IMR-90 (cell line): ENCODE results near the gene WNT3. TPM values are rescaled to one million over a fixed set of nuclear protein-coding genes. Genes with fewer than 3 reads are reported as not detected.
A peak's percentile ranks its signal among the peaks of the same experiment; 100 is the strongest.

Experiments used
- ATAC-seq: fragments of 200-7000 bp; cut with Tn5 transposase; 2 replicates; pipeline ENCODE4 v1.9.1; 2020; ENCODE audit warnings: low read depth, mild to moderate bottlenecking, moderate library complexity
- BruUV-seq: library from RNA; stranded (reverse); fragments of 400-500 nt; replicated peaks from 2 replicates; lab custom pipeline; 2021; lab: Mats Ljungman, UMichigan
- CTCF ChIA-PET: fragments of 300-600 bp; formaldehyde crosslinking; extraction: SDS; loops from one replicate; lab custom pipeline; 2021; ENCODE audit warnings: antibody characterized with exemption; lab: Yijun Ruan, JAX
- POLR2A ChIA-PET: fragments of 300-600 bp; sonication (Branson Sonifier 250); formaldehyde crosslinking; loops from one replicate; lab custom pipeline; 2022; ENCODE audit warnings: antibody characterized with exemption; ENCODE audit not compliant: unreplicated experiment; lab: Charles Lee
- DNase-seq: peaks from one replicate; pipeline ENCODE4 v3.0.0; 2013
- H2AFZ ChIP-seq: replicated peaks from 2 replicates; pipeline ENCODE3; 2013; ENCODE audit warnings: low read length, mild to moderate bottlenecking; ENCODE audit not compliant: poor library complexity
- H2AK5ac ChIP-seq: 2 replicates; pipeline ENCODE4 v1.6.1; 2013; ENCODE audit warnings: low read depth, low read length, inconsistent platforms
- H2AK9ac ChIP-seq: replicated peaks from 2 replicates; pipeline ENCODE3; 2013; ENCODE audit warnings: mild to moderate bottlenecking, low read depth, low read length, moderate library complexity; ENCODE audit not compliant: poor library complexity
- H2BK120ac ChIP-seq: 2 replicates; pipeline ENCODE4 v1.6.1; 2013; ENCODE audit warnings: low read depth, low read length, inconsistent platforms
- H2BK15ac ChIP-seq: 3 replicates; pipeline ENCODE4 v1.6.1; 2013; ENCODE audit warnings: low read depth, low read length, inconsistent platforms
- H2BK20ac ChIP-seq: 2 replicates; pipeline ENCODE4 v1.6.1; 2013; ENCODE audit warnings: low read depth, mild to moderate bottlenecking, inconsistent platforms, low read length, moderate library complexity
- H2BK5ac ChIP-seq: 2 replicates; pipeline ENCODE4 v1.6.1; 2013; ENCODE audit warnings: mild to moderate bottlenecking, low read depth, low read length, inconsistent platforms; ENCODE audit not compliant: poor library complexity, severe bottlenecking
- H3K14ac ChIP-seq: replicated peaks from 2 replicates; pipeline ENCODE4 v1.6.1; 2013; ENCODE audit warnings: low read depth, low read length, inconsistent platforms
- H3K18ac ChIP-seq: 2 replicates; pipeline ENCODE4 v1.6.1; 2013; ENCODE audit warnings: low read depth, low read length, control low read depth
- H3K23ac ChIP-seq: 2 replicates; pipeline ENCODE4 v1.6.1; 2013; ENCODE audit warnings: low read depth, low read length, inconsistent platforms
- H3K27ac ChIP-seq: 2 replicates; pipeline ENCODE4 v1.5.1; 2013; ENCODE audit warnings: mild to moderate bottlenecking, control low read depth, low read length; ENCODE audit not compliant: insufficient read depth
- H3K27me3 ChIP-seq: 2 replicates; pipeline ENCODE4 v1.6.1; 2013; ENCODE audit warnings: low read length; ENCODE audit not compliant: control insufficient read depth, insufficient read depth
- H3K36me3 ChIP-seq: 2 replicates; pipeline ENCODE4 v1.6.1; 2013; ENCODE audit warnings: low read length, mixed read lengths; ENCODE audit not compliant: control insufficient read depth, insufficient read depth
- H3K4ac ChIP-seq: 2 replicates; pipeline ENCODE4 v1.6.1; 2013; ENCODE audit warnings: low read depth, low read length, inconsistent platforms
- H3K4me1 ChIP-seq: 2 replicates; pipeline ENCODE4 v1.6.1; 2013; ENCODE audit warnings: low read length, mixed read lengths; ENCODE audit not compliant: control insufficient read depth, insufficient read depth
- H3K4me2 ChIP-seq: 2 replicates; pipeline ENCODE4 v1.6.1; 2013; ENCODE audit warnings: low read depth, mild to moderate bottlenecking, control low read depth, low read length, moderate library complexity
- H3K4me3 ChIP-seq: 2 replicates; pipeline ENCODE4 v1.5.1; 2013; ENCODE audit warnings: low read depth, mild to moderate bottlenecking, control low read depth, low read length, moderate library complexity; ENCODE audit not compliant: insufficient read depth
- H3K56ac ChIP-seq: 2 replicates; pipeline ENCODE4 v1.6.1; 2013; ENCODE audit warnings: low read length, inconsistent platforms; ENCODE audit not compliant: insufficient read depth; ENCODE audit errors: extremely low read depth
- H3K79me1 ChIP-seq, 2 experiments: 2 replicates each; pipeline ENCODE4 v1.6.1; 2013; ENCODE audit warnings: low read length in 2 of 2, inconsistent platforms in 1 of 2, low read depth in 1 of 2
- H3K9ac ChIP-seq: 2 replicates; pipeline ENCODE4 v1.6.1; 2013; ENCODE audit warnings: low read depth, low read length, control low read depth
- H3K9me1 ChIP-seq: 2 replicates; pipeline ENCODE4 v1.6.1; 2013; ENCODE audit warnings: low read length, inconsistent platforms; ENCODE audit not compliant: insufficient read depth
- H3K9me3 ChIP-seq: 2 replicates; pipeline ENCODE4 v1.6.1; 2013; ENCODE audit warnings: low read length; ENCODE audit not compliant: control insufficient read depth, insufficient read depth
- H4K20me1 ChIP-seq: 2 replicates; pipeline ENCODE4 v1.6.1; 2013; ENCODE audit warnings: low read length, inconsistent platforms; ENCODE audit not compliant: insufficient read depth
- H4K5ac ChIP-seq: 2 replicates; pipeline ENCODE4 v1.6.1; 2013; ENCODE audit warnings: mild to moderate bottlenecking, low read depth, low read length, control low read depth
- H4K8ac ChIP-seq, 2 experiments: 2 replicates each; pipeline ENCODE4 v1.6.1; 2013; ENCODE audit warnings: low read depth in 2 of 2, low read length in 2 of 2, control low read depth in 1 of 2, inconsistent platforms in 1 of 2
- H4K91ac ChIP-seq: 2 replicates; pipeline ENCODE4 v1.6.1; 2013; ENCODE audit warnings: low read depth, low read length, inconsistent platforms; ENCODE audit not compliant: insufficient read depth
- BHLHE40 ChIP-seq: fragments of 150-350 bp; IDR thresholded peaks from 2 replicates; pipeline ENCODE4 v1.6.1; 2016; ENCODE audit warnings: mild to moderate bottlenecking, low read depth, low read length
- CEBPB ChIP-seq: IDR thresholded peaks from 2 replicates; pipeline ENCODE4 v1.6.1; 2012; ENCODE audit warnings: low read depth, low read length, improper control_type of control experiment
- CHD1 ChIP-seq: IDR thresholded peaks from 2 replicates; pipeline ENCODE4 v1.6.1; 2012; ENCODE audit warnings: low read depth, low read length, improper control_type of control experiment
- CTCF ChIP-seq: conservative IDR thresholded peaks from 2 replicates; pipeline ENCODE4 v1.5.1; 2012; ENCODE audit warnings: mild to moderate bottlenecking, low read depth, low read length, improper control_type of control experiment
- FOS ChIP-seq: fragments of 150-350 bp; IDR thresholded peaks from 2 replicates; pipeline ENCODE4 v1.6.1; 2016; ENCODE audit warnings: low read depth, low read length
- MAFK ChIP-seq: IDR thresholded peaks from 2 replicates; pipeline ENCODE4 v1.6.1; 2012; ENCODE audit warnings: low read depth, low read length, improper control_type of control experiment
- MAZ ChIP-seq: IDR thresholded peaks from 2 replicates; pipeline ENCODE4 v1.6.1; 2012; ENCODE audit warnings: low read depth, mild to moderate bottlenecking, low read length, improper control_type of control experiment, moderate library complexity, borderline replicate concordance
- MXI1 ChIP-seq: IDR thresholded peaks from 2 replicates; pipeline ENCODE4 v1.6.1; 2012; ENCODE audit warnings: low read depth, mild to moderate bottlenecking, low read length, moderate library complexity, borderline replicate concordance
- NFE2L2 ChIP-seq: fragments of 150-350 bp; IDR thresholded peaks from 2 replicates; pipeline ENCODE4 v1.6.1; 2016; ENCODE audit warnings: low read depth, mild to moderate bottlenecking, low read length
- POLR2A ChIP-seq: IDR thresholded peaks from 2 replicates; pipeline ENCODE4 v1.6.1; 2012; ENCODE audit warnings: mild to moderate bottlenecking, low read depth, low read length
- RAD21 ChIP-seq: IDR thresholded peaks from 2 replicates; pipeline ENCODE4 v1.6.1; 2012; ENCODE audit warnings: low read length, improper control_type of control experiment
- RCOR1 ChIP-seq: IDR thresholded peaks from 2 replicates; pipeline ENCODE4 v1.6.1; 2012; ENCODE audit warnings: mild to moderate bottlenecking, low read length, improper control_type of control experiment; ENCODE audit not compliant: insufficient replicate concordance
- RFX5 ChIP-seq: IDR thresholded peaks from 2 replicates; pipeline ENCODE4 v1.8.0; 2012; ENCODE audit warnings: low read depth, mild to moderate bottlenecking, low read length, moderate library complexity
- SMC3 ChIP-seq: fragments of 150-350 bp; IDR thresholded peaks from 2 replicates; pipeline ENCODE4 v1.6.1; 2016; ENCODE audit warnings: low read depth, mild to moderate bottlenecking, antibody characterized with exemption, low read length, moderate library complexity
- USF2 ChIP-seq: fragments of 150-350 bp; IDR thresholded peaks from 2 replicates; pipeline ENCODE4 v1.6.1; 2017; ENCODE audit warnings: mild to moderate bottlenecking, antibody characterized with exemption, low read length, low read depth
- WGBS, 2 experiments: methylation state at CpG; one replicate each; pipeline versions ENCODE4 v1.1.5 to v1.1.7; 2013; ENCODE audit warnings: missing lambda C conversion rate in 2 of 2; ENCODE audit not compliant: insufficient read length in 1 of 2; ENCODE audit errors: extremely low coverage in 2 of 2; 5-methylcytosine and 5-hydroxymethylcytosine counted together
- dilution Hi-C: fragments of 300-500 bp; cut with HindIII; formaldehyde crosslinking; loops from one replicate; pipeline ENCODE4 v1.14.3; 2018; ENCODE audit warnings: low sequenced_read_pairs; ENCODE audit not compliant: unreplicated experiment
- in situ Hi-C: fragments of 300-500 bp; cut with MboI; formaldehyde crosslinking; loops from 3 replicates; pipeline ENCODE4 v1.14.3; 2019; ENCODE audit warnings: low sequenced_read_pairs, inconsistent platforms, mixed read lengths
- intact Hi-C: fragments of 100-400 bp; cut with micrococcal nuclease; formaldehyde crosslinking; loops from 2 replicates; pipeline ENCODE4 v1.10.0; 2022
- polyA plus RNA-seq, 3 experiments: library from polyadenylated mRNA; depleted of rRNA; stranded (reverse); fragments of >200 nt; gene quantifications; 2 replicates each; pipeline ENCODE4 v1.2.3, GENCODE V29; 2012; ENCODE audit warnings: low replicate concordance in 1 of 3
- total RNA-seq: library from RNA; depleted of rRNA; stranded (reverse); fragments of >200 nt; gene quantifications from 2 replicates; pipeline ENCODE4 v1.2.3, GENCODE V29; 2012
- TF ChIP-seq, protein P1 (sequence below): fragments of 150-350 bp; IDR thresholded peaks from 2 replicates; pipeline ENCODE4 v1.6.1; 2016; ENCODE audit warnings: low read depth, mild to moderate bottlenecking, low read length, moderate library complexity, borderline replicate concordance

WNT3 gene
- total and polyA plus RNA-seq, 2 of the 4 experiments (the other 2 are of a cell fraction): 0.72 to 1.0 TPM

GRCh38 chr17:46811978-46812583 lies 6.4 kb downstream of the WNT3 start:
- Histone ChIP-seq H2BK15ac (no peak overlapping the region), H4K5ac (no peak overlapping the region), H3K4me2 (no peak overlapping the region), H4K91ac (no peak overlapping the region), H3K23ac (no peak overlapping the region), H3K27me3 (peaks cover 51% of the 10 kb centered on the region), H3K9me1 (no peaks in the 10 kb centered on the region), H3K36me3 (no peaks in the 10 kb centered on the region), H4K8ac (no peak overlapping the region), H3K79me1 (no peaks in the 10 kb centered on the region), H2AFZ (no peak overlapping the region), H2BK20ac (no peak overlapping the region), H3K4me3 (no peak overlapping the region), H3K4me1 (no peaks in the 10 kb centered on the region), H3K4ac (no peak overlapping the region), H3K27ac (no peak overlapping the region), H2AK5ac (no peak overlapping the region), H3K9me3 (no peaks in the 10 kb centered on the region), H4K20me1 (no peaks in the 10 kb centered on the region), H3K14ac (no peak overlapping the region), H2AK9ac (no peak overlapping the region), H2BK5ac (no peak overlapping the region), H2BK120ac (no peak overlapping the region), H3K18ac (no peak overlapping the region), H3K9ac (no peak overlapping the region), H3K56ac (no peak overlapping the region)
- DNase-seq (peak; percentile 55), ATAC-seq (peak; percentile 85)
- WGBS, 2 experiments: no CpG with 5 or more reads among the region's 11 CpGs
- ChIA-PET POLR2A (no interaction called here), CTCF (no interaction called here)
- intact Hi-C loops (no loop called here), in situ Hi-C loops (no loop called here), dilution Hi-C loops (no loop called here)
- TF ChIP-seq SMC3 (no peak), CHD1 (no peak), MXI1 (no peak), BHLHE40 (no peak), CTCF (no peak), POLR2A (no peak), RFX5 (no peak), RCOR1 (no peak), FOS (no peak), NFE2L2 (no peak), CEBPB (no peak), MAZ (no peak), MAFK (no peak), RAD21 (no peak), USF2 (no peak)
- TF ChIP-seq, protein P1, sequence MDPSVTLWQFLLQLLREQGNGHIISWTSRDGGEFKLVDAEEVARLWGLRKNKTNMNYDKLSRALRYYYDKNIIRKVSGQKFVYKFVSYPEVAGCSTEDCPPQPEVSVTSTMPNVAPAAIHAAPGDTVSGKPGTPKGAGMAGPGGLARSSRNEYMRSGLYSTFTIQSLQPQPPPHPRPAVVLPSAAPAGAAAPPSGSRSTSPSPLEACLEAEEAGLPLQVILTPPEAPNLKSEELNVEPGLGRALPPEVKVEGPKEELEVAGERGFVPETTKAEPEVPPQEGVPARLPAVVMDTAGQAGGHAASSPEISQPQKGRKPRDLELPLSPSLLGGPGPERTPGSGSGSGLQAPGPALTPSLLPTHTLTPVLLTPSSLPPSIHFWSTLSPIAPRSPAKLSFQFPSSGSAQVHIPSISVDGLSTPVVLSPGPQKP: no peak
- no TSS peak for BruUV-seq
